ENCODE measurements around the gene MMP11. TPM values are rescaled to one million over a fixed set of nuclear protein-coding genes. Genes with fewer than 3 reads are reported as not detected.

MMP11 gene
- total RNA-seq, 3 donors from 2014 or later: 2.0 to 6.3 (median 4.0) TPM

DNA sequence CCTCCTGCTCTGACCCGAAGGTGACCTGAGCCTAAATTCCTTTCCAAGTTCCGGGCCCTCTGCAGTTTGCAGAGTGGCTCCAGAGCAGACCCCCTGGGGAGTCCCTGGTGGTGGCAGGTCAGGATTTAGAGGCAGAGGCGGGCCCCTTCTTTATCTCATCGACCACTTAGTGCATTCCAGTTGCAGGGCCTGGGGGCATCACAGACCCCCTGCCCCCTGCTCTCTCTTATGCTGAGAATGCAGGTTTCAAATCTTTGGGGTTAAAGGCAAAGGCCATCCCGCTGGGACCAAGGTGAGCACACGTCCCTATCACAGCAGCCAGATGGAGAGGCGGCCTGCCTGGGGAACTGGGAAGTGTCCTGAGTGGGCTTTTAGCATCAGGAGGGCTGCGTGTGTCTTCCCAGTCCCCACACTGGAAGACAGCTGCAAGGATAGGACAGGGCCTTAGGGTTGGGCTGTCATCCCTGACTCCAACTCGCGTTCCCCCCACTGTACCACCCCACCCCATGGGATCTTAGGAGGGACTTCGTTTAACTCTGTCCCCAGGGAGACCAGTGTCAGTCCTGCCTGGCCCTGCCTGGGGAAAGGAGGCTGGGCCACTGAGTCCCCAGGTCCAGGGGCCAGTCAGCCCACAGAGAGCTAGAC lies 54.8 kb downstream of the MMP11 start:
- intact Hi-C loops (cut with DNase I, micrococcal nuclease): no loop called here
- ATAC-seq (no peak), DNase-seq (peak in 2 of 3 donors; percentile 12 to 20)
- Histone ChIP-seq H3K9me3 (no peaks in the 10 kb centered on the region), H3K36me3 (ENCODE audit: low read depth) (no peaks in the 10 kb centered on the region), H3K4me1 (ENCODE audit: low read depth) (no peaks in the 10 kb centered on the region), H3K4me3 (no peak overlapping the region)
- TF ChIP-seq, protein P1, sequence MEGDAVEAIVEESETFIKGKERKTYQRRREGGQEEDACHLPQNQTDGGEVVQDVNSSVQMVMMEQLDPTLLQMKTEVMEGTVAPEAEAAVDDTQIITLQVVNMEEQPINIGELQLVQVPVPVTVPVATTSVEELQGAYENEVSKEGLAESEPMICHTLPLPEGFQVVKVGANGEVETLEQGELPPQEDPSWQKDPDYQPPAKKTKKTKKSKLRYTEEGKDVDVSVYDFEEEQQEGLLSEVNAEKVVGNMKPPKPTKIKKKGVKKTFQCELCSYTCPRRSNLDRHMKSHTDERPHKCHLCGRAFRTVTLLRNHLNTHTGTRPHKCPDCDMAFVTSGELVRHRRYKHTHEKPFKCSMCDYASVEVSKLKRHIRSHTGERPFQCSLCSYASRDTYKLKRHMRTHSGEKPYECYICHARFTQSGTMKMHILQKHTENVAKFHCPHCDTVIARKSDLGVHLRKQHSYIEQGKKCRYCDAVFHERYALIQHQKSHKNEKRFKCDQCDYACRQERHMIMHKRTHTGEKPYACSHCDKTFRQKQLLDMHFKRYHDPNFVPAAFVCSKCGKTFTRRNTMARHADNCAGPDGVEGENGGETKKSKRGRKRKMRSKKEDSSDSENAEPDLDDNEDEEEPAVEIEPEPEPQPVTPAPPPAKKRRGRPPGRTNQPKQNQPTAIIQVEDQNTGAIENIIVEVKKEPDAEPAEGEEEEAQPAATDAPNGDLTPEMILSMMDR (IDR thresholded peaks at IDR 0.05): no peak

DNA sequence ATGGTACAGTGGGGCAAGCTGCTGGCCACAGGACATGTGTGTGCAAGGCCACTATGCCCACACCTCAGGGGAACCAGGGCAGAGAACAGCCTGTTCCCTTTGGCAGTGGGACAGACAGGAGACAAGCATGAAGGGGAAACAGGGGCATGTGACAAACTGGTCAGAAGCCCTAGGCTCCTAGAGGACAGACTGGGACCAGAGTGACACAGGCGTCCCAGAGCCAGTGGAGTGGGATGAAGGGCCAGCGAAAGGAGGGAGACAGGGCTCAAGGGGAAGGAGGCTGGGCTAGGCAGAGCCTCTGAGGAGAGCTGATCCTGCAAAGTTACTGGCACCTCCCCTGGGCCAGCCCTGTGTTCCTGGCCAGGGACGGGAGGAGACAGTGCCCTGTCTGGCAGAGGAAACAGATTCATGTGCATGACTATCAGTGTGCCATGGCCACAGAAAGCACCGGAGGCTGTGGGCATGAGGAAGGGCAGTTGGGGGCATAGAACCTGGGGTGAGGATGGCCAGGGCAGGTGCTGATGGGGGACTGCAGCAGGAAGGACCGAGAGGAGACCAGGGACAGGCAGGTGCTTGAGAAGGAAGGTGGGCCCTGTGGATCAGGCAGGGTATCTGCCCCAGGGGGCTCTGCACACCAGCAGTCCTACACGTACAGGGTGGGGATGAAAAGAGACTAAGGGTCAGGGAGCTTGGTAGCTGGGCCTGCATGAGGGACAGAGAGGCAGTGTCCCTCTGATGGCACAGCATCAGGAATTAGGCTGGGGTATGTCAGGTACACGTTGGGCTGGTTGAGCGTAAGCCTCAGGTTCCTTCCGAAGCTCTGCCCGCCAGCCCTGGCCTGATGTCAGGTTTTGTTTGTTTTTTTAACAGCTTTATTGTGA lies 56.4 kb downstream of the MMP11 start:
- DNase-seq: peak in 2 of 3 donors; percentile 13 to 24
- intact Hi-C loops (cut with DNase I, micrococcal nuclease): no loop called here
- H3K4me1 ChIP-seq (ENCODE audit: low read depth): no peaks in the 10 kb centered on the region
- ATAC-seq: no peak
- TF ChIP-seq, protein P1 (IDR thresholded peaks at IDR 0.05): no peak
- H3K4me3 ChIP-seq: no peak overlapping the region
- peaks cover 3% of the 10 kb centered on the region for H3K36me3 ChIP-seq (ENCODE audit: low read depth)
- H3K9me3 ChIP-seq: no peaks in the 10 kb centered on the region

DNA sequence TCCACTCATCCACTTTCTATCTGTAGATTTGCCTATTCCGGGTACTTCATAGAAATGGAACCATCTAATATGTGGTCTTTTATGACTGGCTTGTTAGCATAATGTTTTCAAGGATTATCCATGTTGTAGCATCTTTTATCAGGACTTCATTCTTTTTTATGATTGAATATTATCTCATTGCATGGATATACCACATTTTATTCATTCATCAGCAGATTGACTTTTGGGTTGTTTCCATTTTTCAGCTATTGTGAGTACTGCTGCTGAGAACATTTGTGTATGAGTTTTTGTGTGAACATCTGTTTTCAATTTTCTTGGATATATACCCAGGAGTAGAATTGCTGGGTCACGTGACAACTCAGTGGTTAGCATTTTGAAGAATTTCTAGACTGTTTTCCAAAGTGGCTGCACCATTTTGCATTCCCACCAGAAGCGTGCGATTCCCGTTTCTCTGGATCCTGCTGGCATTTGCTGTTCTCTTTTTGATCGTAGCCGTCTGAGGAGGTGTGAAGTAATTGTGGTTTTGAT lies 57.3 kb downstream of the MMP11 start:
- DNase-seq: no peak
- Histone ChIP-seq H3K9me3 (no peaks in the 10 kb centered on the region), H3K36me3 (ENCODE audit: low read depth) (peaks cover 3% of the 10 kb centered on the region), H3K4me3 (no peak overlapping the region), H3K4me1 (ENCODE audit: low read depth) (no peaks in the 10 kb centered on the region)
- no peak for ATAC-seq
- TF ChIP-seq, protein P1 (IDR thresholded peaks at IDR 0.05): no peak
- intact Hi-C loops (cut with DNase I, micrococcal nuclease): no loop called here

DNA sequence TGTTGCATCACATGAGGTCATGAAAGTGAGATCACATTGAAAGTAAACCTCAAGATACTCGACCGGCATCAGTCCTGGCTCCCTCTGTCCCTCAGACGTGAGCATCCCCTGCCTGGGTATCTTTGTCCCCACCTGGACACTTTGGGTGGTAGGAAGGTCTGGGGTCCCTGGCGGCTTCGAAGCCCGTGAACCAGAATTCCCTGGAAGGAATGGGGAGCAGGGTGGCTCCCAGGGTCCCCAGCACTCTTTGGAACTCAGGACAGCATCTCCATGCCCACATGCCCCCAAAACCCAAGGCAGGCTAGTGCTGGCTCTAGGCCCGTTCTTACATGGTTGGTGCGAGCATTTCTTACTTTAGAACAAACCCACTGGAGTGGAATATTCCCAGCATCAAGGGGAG lies 58.6 kb downstream of the MMP11 start:
- Histone ChIP-seq H3K4me3 (no peak overlapping the region), H3K9me3 (no peaks in the 10 kb centered on the region), H3K36me3 (ENCODE audit: low read depth) (peaks cover 3% of the 10 kb centered on the region), H3K4me1 (ENCODE audit: low read depth) (no peaks in the 10 kb centered on the region)
- TF ChIP-seq, protein P1 (IDR thresholded peaks at IDR 0.05): no peak
- DNase-seq (peak in 2 of 3 donors; percentile 3 to 19), ATAC-seq (no peak)
- intact Hi-C loops (cut with DNase I, micrococcal nuclease): no loop called here

DNA sequence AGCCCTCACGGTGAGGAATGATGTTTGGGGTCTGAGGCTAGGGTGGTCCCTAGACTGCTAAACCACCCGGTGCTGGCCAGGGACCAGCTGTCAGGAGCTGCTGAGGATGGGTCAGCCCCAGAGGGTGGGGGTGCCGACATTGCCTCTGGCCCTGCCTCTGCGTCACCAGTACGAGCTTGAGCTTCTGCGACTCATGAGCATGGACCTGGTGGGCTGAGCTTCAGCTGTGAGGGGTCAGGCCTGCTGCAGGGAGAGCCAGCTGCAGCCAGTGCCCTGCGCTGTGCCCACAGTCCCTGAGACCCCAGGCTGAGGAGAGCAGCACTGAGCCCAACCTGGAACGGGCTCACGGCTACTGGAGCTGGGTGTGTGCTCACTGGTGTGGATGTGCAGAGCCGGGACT lies 59.1 kb downstream of the MMP11 start:
- ATAC-seq: no peak
- Histone ChIP-seq H3K4me3 (no peak overlapping the region), H3K9me3 (no peaks in the 10 kb centered on the region), H3K4me1 (ENCODE audit: low read depth) (no peaks in the 10 kb centered on the region), H3K36me3 (ENCODE audit: low read depth) (peaks cover 3% of the 10 kb centered on the region)
- intact Hi-C loops (cut with DNase I, micrococcal nuclease): no loop called here
- TF ChIP-seq, protein P1 (IDR thresholded peaks at IDR 0.05): no peak
- peak in 2 of 3 donors; percentile 8 to 32 for DNase-seq
